B cell (primary cell): ENCODE data around the gene CCDC28A. TPM values are rescaled to one million over a fixed set of nuclear protein-coding genes. Genes with fewer than 3 reads are reported as not detected.

ENCODE experiments used
- ATAC-seq: fragments of 200-7000 bp; cut with Tn5 transposase; one replicate; pipeline ENCODE4 v1.10.0; 2021; ENCODE audit warnings: low read depth, mild to moderate bottlenecking, moderate number of reproducible peaks, moderate library complexity
- CTCF ChIA-PET: fragments of 350-600 bp; sonication (Branson Sonifier 250); formaldehyde crosslinking; loops from one replicate; lab custom pipeline; 2021; ENCODE audit warnings: antibody characterized with exemption, inconsistent platforms; lab: Charles Lee
- POLR2A ChIA-PET: fragments of 350-600 bp; sonication (Branson Sonifier 250); formaldehyde crosslinking; loops from one replicate; lab custom pipeline; 2021; ENCODE audit warnings: antibody characterized with exemption; lab: Charles Lee
- DNase-seq: peaks from one replicate; pipeline ENCODE4 v3.0.0; 2013
- H2AFZ ChIP-seq: 2 replicates; pipeline ENCODE4 v1.6.1; 2012; ENCODE audit warnings: mild to moderate bottlenecking, low read depth, low read length; ENCODE audit not compliant: insufficient read depth, poor library complexity, severe bottlenecking
- H3K27ac ChIP-seq, 2 donors: 1 replicate in 1 of 2; 2 replicates in 1 of 2; pipeline ENCODE4 v1.5.1; 2012 to 2013; ENCODE audit warnings: low read length in 2 of 2, mild to moderate bottlenecking in 2 of 2, moderate library complexity in 1 of 2
- H3K27me3 ChIP-seq, 4 experiments: fragments of 200-600 bp in 1 of 4; sonication (generic) in 1 of 4; replicated peaks in 1 of 4; 1 replicate in 2 of 4; 2 replicates in 2 of 4; pipeline versions ENCODE4 v1.6.1 to v1.7.0; 2013 to 2016; ENCODE audit warnings: low read length in 3 of 4, mild to moderate bottlenecking in 2 of 4, mixed read lengths in 1 of 4, moderate library complexity in 1 of 4; ENCODE audit not compliant: insufficient read depth in 4 of 4, control insufficient read depth in 3 of 4; ENCODE audit errors: control extremely low read depth in 1 of 4
- H3K36me3 ChIP-seq, 2 experiments: replicated peaks in 1 of 2; 1 replicate in 1 of 2; 2 replicates in 1 of 2; pipeline versions ENCODE4 v1.6.1 to v1.7.1; 2013; ENCODE audit warnings: low read length in 1 of 2; ENCODE audit not compliant: insufficient read depth in 2 of 2, control insufficient read depth in 1 of 2; ENCODE audit errors: control extremely low read depth in 1 of 2, extremely low read depth in 1 of 2
- H3K4me1 ChIP-seq, 2 donors: fragments of 200-600 bp in 1 of 2; sonication (generic) in 1 of 2; 1 replicate in 1 of 2; 2 replicates in 1 of 2; pipeline versions ENCODE4 v1.5.1 to v1.6.1; 2013 to 2017; ENCODE audit warnings: low read length in 2 of 2; ENCODE audit not compliant: control insufficient read depth in 2 of 2, insufficient read depth in 2 of 2
- H3K4me2 ChIP-seq: replicated peaks from 2 replicates; pipeline ENCODE3; 2012; ENCODE audit warnings: mild to moderate bottlenecking, low read depth, low read length; ENCODE audit not compliant: poor library complexity, severe bottlenecking
- H3K4me3 ChIP-seq, 5 experiments: fragments of 200-600 bp in 1 of 5; sonication (generic) in 1 of 5; 1 replicate in 3 of 5; 2 replicates in 2 of 5; pipeline versions ENCODE4 v1.5.1 to v1.7.0; 2011 to 2016; ENCODE audit warnings: low read length in 4 of 5, mild to moderate bottlenecking in 4 of 5, low read depth in 2 of 5, control low read depth in 1 of 5, moderate library complexity in 1 of 5; ENCODE audit not compliant: insufficient read depth in 1 of 5; ENCODE audit errors: control extremely low read depth in 1 of 5, extremely low read depth in 1 of 5
- H3K79me2 ChIP-seq: fragments of 200-600 bp; sonication (generic); one replicate; pipeline ENCODE4 v1.6.0; 2016; ENCODE audit warnings: low read length; ENCODE audit not compliant: control insufficient read depth, insufficient read depth
- H3K9ac ChIP-seq: fragments of 200-600 bp; sonication (generic); 2 replicates; pipeline ENCODE4 v1.6.1; 2017; ENCODE audit warnings: mild to moderate bottlenecking, low read length, moderate library complexity
- H3K9me3 ChIP-seq, 3 donors: one replicate each; pipeline versions ENCODE4 v1.6.1 to v1.7.1; 2013; ENCODE audit warnings: low read length in 2 of 3; ENCODE audit not compliant: control insufficient read depth in 2 of 3, insufficient read depth in 1 of 3; ENCODE audit errors: control extremely low read depth in 1 of 3
- H4K20me1 ChIP-seq: 2 replicates; pipeline ENCODE4 v1.6.0; 2012; ENCODE audit warnings: mild to moderate bottlenecking, low read length; ENCODE audit not compliant: insufficient read depth, control insufficient read depth, poor library complexity, severe bottlenecking
- H3K27ac Mint-ChIP-seq: one replicate; pipeline ENCODE4 v1.8.0; 2021; ENCODE audit warnings: mixed read lengths
- H3K27me3 Mint-ChIP-seq: one replicate; pipeline ENCODE4 v1.8.0; 2021; ENCODE audit warnings: mixed read lengths
- H3K4me1 Mint-ChIP-seq: one replicate; pipeline ENCODE4 v1.8.0; 2021; ENCODE audit warnings: mixed read lengths
- H3K4me3 Mint-ChIP-seq: one replicate; pipeline ENCODE4 v1.8.0; 2021; ENCODE audit warnings: mixed read lengths
- H3K9me3 Mint-ChIP-seq: one replicate; pipeline ENCODE4 v1.8.0; 2022; ENCODE audit warnings: mixed read lengths; ENCODE audit not compliant: insufficient read depth
- EZH2 ChIP-seq: IDR thresholded peaks from 2 replicates; pipeline ENCODE4 v1.6.1; 2012; ENCODE audit warnings: borderline replicate concordance, low read depth, mild to moderate bottlenecking, moderate library complexity, low read length; ENCODE audit not compliant: insufficient read depth, poor library complexity, severe bottlenecking
- WGBS: methylation state at CpG from one replicate; pipeline ENCODE4 v1.1.5; 2013; ENCODE audit warnings: missing lambda C conversion rate; ENCODE audit not compliant: insufficient coverage; 5-methylcytosine and 5-hydroxymethylcytosine counted together
- intact Hi-C: fragments of 100-400 bp; cut with micrococcal nuclease; formaldehyde crosslinking; loops from one replicate; pipeline ENCODE4 v1.10.0; 2022
- polyA plus RNA-seq: library from polyadenylated mRNA; depleted of rRNA; stranded (reverse); fragments of >200 nt; gene quantifications from 2 replicates; pipeline ENCODE4 v1.2.3, GENCODE V29; 2012
- total RNA-seq, 2 donors: library from RNA; stranded (reverse); fragments of 120-200 nt in 1 of 2; gene quantifications; 1 replicate in 1 of 2; 2 replicates in 1 of 2; pipeline versions ENCODE4 v1.2.3 to v1.2.4, GENCODE V29; 2013 to 2022
- TF ChIP-seq, protein P1 (sequence below): fragments of 200-600 bp; IDR thresholded peaks from one replicate; pipeline ENCODE4 v1.8.0; 2022; ENCODE audit warnings: antibody characterized with exemption, mild to moderate bottlenecking

CCDC28A gene
- total and polyA plus RNA-seq, 2 donors (not counting 1 experiment from before 2014, with no cell fraction given): 14.4 to 26.9 TPM

DNA sequence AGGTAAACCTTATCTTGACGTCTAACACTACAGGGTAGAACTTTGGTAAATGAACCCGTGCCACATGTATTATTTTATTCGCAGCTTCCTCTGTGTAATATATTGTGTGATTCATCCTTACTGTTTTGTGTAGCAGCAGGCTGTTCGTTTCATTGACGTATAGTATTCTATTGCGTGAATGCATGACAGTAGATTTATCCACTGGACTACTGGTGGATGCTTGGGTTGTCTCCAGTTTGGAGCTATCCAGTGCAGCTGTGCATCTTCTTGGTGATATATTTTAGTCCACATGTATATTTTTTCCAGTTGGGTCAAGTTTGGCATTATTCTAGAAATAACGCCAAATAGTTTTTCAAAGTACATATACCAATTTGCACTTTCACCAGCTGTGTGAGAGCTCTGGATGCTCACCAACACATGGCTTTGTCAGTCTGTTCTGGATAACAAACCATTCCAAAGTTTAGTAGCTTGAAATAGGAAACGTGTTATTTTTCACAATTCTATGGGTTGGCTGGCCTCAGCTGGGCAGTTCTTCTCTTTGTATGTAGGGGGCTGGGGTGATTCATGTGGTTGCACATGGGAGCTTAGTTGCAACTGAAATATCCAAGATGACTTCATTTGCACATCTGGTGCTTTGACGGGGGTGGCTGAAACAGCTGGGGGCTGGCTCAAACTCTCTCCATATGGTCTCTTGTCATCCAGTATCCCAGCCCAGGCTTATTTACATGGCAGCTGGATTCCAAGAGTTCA, 31.6 kb downstream of the CCDC28A start:
- H2AFZ ChIP-seq: no peak overlapping the region
- H3K9ac ChIP-seq: no peak overlapping the region
- CTCF ChIA-PET: interaction anchor here (2.1 kb wide), 1 partner anchor 11 kb away, joined by 12 read pairs; no protein-coding TSS in a partner anchor
- intact Hi-C loops: no loop called here
- no peaks in the 10 kb centered on the region for H3K9me3 ChIP-seq
- no peak overlapping the region for H3K27ac ChIP-seq
- Mint-ChIP-seq H3K27me3 (no peaks in the 10 kb centered on the region), H3K27ac (no peak overlapping the region), H3K4me3 (no peak overlapping the region), H3K4me1 (peaks cover 9% of the 10 kb centered on the region), H3K9me3 (no peaks in the 10 kb centered on the region)
- POLR2A ChIA-PET: no interaction called here
- H3K4me3 ChIP-seq: no peak overlapping the region
- no peak for TF ChIP-seq EZH2
- TF ChIP-seq, protein P1, sequence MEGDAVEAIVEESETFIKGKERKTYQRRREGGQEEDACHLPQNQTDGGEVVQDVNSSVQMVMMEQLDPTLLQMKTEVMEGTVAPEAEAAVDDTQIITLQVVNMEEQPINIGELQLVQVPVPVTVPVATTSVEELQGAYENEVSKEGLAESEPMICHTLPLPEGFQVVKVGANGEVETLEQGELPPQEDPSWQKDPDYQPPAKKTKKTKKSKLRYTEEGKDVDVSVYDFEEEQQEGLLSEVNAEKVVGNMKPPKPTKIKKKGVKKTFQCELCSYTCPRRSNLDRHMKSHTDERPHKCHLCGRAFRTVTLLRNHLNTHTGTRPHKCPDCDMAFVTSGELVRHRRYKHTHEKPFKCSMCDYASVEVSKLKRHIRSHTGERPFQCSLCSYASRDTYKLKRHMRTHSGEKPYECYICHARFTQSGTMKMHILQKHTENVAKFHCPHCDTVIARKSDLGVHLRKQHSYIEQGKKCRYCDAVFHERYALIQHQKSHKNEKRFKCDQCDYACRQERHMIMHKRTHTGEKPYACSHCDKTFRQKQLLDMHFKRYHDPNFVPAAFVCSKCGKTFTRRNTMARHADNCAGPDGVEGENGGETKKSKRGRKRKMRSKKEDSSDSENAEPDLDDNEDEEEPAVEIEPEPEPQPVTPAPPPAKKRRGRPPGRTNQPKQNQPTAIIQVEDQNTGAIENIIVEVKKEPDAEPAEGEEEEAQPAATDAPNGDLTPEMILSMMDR: no peak
- no peaks in the 10 kb centered on the region for H4K20me1 ChIP-seq
- H3K4me1 ChIP-seq: peaks cover 6% of the 10 kb centered on the region in 2 donors
- no peak for ATAC-seq
- H3K27me3 ChIP-seq: no peaks in the 10 kb centered on the region
- no peaks in the 10 kb centered on the region for H3K36me3 ChIP-seq
- H3K79me2 ChIP-seq: no peaks in the 10 kb centered on the region
- WGBS: 100% methylated on average over 3 of the region's 9 CpGs
- no peak overlapping the region for H3K4me2 ChIP-seq
- DNase-seq: no peak

DNA sequence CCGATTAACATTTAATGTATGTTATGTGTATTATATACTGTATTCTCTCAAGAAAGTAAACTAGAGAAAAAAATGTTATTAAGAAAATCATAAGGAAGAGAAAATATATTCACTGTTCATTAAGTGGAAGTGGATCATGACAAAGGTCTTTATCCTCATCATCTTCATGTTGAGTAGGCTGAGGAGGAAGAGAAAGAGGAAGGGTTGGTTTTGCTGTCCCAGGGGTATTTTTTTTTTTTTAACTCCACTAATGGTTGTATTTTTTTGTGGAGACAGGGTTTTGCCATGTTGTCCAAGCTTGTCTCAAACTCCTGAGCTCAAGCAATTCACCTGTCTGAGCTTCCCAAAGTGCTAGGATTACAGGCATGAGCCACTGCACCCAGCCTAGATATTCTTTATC, 33.3 kb downstream of the CCDC28A start:
- CTCF ChIA-PET: interaction anchor here (2.1 kb wide), 1 partner anchor 9 kb away, joined by 12 read pairs; no protein-coding TSS in a partner anchor
- no peak overlapping the region for H3K4me3 ChIP-seq
- no peak overlapping the region for H3K4me3 Mint-ChIP-seq
- intact Hi-C loops: no loop called here
- ATAC-seq (no peak), DNase-seq (peak; percentile 18)
- H3K79me2 ChIP-seq: no peaks in the 10 kb centered on the region
- H3K4me1 Mint-ChIP-seq: peaks cover 9% of the 10 kb centered on the region
- H3K27ac Mint-ChIP-seq: no peak overlapping the region
- no peak overlapping the region for H3K4me2 ChIP-seq
- no peaks in the 10 kb centered on the region for H3K27me3 Mint-ChIP-seq
- no peaks in the 10 kb centered on the region for H3K36me3 ChIP-seq
- POLR2A ChIA-PET: no interaction called here
- no CpG with 5 or more reads among the region's 1 CpG for WGBS
- no peaks in the 10 kb centered on the region for H3K9me3 Mint-ChIP-seq
- H4K20me1 ChIP-seq: no peaks in the 10 kb centered on the region
- H3K27ac ChIP-seq: no peak overlapping the region
- H3K27me3 ChIP-seq: no peaks in the 10 kb centered on the region
- H2AFZ ChIP-seq: no peak overlapping the region
- H3K4me1 ChIP-seq: peaks cover 6% of the 10 kb centered on the region in 2 donors
- no peak for TF ChIP-seq EZH2
- TF ChIP-seq, protein P1: no peak
- H3K9me3 ChIP-seq: no peaks in the 10 kb centered on the region
- H3K9ac ChIP-seq: no peak overlapping the region
